GM18505 (cell line): ENCODE data around the gene CBX2.

Experiments used
- ATAC-seq: cut with Tn5 transposase; IDR thresholded peaks from one replicate; pipeline ENCODE4 v1.9.1; 2021; ENCODE audit not compliant: unreplicated experiment
- POLR2A ChIP-seq: IDR thresholded peaks from 4 replicates; pipeline ENCODE4 v1.6.1; 2011; ENCODE audit warnings: borderline replicate concordance; ENCODE audit not compliant: insufficient read depth, insufficient read length; ENCODE audit errors: extremely low read depth

The CBX2 gene

GRCh38 chr17:79737922-79738578, 39.9 kb upstream of the CBX2 start:
- no peak for ATAC-seq
- no peak for TF ChIP-seq POLR2A

DNA sequence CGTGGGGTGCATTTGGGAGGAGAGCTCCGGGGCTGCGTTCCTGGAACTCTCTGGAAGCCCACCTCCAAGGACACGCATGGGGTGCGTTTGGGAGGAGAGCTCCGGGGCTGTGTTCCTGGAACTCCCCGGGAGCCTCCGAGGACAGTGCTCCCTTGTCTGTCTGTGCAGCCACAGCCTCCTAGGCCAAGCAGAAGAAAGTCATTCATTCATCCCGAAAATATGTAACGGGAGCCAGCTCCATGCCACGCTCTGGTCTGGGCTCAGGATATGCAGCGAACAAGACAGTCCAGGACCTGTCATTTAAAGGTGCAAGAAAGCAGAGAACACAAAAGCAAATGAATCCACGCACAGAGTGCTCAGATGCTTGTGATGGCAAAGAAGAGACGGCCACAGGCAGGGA, 39.3 kb upstream of the CBX2 start:
- no peak for ATAC-seq
- TF ChIP-seq POLR2A = no peak

DNA sequence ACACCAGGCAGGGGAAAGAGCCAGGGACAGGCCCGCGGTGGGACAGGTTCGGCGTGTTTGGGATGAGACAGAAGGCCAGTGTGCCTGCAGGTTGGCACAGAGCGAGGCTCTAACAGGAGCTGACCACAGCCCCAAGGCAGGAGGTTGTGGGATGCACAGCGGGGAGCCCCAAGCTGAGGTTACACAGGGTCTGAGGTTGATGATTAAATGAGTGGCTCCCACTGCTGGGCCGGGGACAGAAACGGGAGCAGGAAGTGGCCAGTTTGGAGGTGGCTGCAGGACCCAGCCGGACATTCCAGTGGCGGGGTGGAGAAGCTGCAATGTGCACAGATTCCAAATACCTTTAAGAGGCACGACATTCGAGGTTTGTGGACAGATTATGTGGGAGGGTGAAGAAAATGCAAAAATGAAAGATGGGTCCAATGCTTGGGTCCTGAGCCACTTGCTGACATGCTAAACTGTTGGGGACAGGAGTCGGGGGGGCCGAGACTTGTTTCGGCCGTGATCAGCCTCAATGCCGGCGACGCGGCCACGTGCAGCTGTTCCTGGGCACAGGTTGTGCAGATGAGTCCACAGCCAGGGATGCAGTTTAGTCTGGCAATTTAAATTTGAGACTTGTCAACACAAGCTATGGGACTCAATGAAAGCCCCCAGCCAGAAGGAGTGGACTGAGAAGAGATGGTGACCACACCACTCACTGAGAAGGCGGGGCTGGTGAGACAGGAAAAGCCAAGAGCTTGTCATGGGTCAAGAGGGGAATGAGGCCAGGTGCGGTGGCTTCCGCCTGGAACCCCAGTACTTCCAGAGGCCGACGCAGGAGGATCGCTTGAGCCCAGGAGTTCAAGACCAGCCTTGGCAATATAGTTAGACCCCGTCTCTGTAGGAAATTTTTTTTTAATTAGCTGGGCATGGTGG, 38.5 kb upstream of the CBX2 start:
- ATAC-seq = no peak
- no peak for TF ChIP-seq POLR2A

- no peak for TF ChIP-seq POLR2A
- no peak for ATAC-seq
These were observed 37.5 kb upstream of the CBX2 start for GRCh38 chr17:79740413-79740812.

DNA sequence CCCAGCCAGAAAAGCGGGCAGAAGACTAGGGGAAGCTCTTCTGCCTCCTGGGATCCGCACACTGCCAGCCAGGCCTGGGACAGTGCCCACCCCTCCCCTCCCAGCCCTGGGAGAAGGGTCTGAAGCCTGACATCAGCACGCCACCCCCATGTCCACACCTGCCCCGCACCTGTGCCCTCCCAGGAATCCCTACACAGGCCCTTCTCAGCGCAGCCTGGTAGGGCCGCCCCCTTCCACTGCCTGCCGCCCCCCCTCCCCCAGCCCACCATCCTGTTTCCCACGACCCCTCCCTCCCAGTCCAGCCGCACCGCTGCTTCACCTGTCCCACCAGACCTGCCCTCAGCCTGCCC, 36.6 kb upstream of the CBX2 start:
- no peak for ATAC-seq
- TF ChIP-seq POLR2A = no peak

DNA sequence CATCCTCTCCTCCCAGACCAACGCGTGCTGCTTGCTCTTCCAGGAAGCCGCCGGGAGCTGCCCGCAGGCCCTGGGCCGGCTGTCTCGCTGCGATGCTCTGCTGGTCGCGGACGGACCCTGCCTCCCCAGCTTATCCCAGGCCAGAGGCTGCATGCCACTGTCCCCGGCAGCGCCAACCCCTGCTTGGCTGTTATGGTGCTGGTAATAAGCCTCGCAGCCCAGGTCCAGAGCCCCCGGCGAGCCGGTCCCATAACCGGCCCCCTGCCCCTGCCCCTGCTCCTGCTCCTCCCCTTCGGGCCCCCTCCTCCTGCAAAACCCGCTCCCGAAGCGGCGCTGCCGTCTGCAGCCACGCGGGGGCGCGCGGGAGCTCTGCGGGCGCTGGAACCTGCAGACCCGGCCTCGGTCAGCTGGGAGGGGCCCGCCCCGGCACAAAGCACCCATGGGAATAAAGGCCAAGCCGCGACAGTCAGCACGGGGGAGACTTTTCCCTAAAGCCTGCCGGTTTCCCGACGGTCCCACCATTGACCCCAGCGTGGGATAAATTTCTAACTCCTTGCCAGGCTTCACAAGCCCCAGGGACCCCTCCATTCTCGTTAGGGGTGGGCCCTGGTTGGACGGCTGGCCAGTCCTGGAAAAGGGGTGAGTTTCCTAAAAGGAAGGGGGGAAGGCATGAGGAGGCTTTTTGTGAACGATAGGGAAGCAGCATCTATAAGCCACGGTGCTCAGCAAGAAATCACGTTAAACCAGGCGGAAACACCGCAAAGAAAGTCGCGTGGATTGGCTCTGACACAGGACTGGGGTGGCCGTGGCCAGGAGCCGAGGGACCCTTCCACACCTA, 36.0 kb upstream of the CBX2 start:
- no peak for ATAC-seq

GRCh38 chr17:79742589-79742918, 35.4 kb upstream of the CBX2 start:
- ATAC-seq = no peak
- no peak for TF ChIP-seq POLR2A

More for the DNA sequence above, 36.0 kb upstream of the CBX2 start:
- no peak for TF ChIP-seq POLR2A

DNA sequence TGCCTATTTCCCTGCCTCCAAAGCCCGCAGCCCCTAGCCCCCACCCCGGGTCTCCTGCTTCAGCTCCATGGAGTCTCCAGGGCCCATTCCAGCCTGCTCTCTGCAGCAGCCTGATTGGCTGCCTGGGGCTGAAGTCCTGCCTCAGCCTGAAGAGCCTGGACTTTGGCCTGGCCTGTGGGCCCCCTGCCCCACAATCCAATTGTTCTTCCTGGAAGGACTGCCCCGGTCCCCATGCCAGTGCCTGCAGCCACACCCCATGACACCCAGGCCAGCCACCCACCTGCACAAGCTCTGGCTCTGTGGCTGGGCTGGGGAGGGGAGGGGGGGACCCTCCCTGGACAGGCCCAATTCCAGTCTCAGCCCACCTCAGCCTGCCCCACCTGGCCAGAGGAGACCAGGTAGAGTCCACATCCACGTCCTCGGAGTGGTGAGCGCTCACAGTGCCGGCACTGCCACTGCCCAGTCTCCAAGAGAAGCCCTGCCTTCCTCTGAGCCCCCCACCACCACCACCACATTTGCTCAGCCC, 34.9 kb upstream of the CBX2 start:
- TF ChIP-seq POLR2A = no peak
- ATAC-seq = no peak

DNA sequence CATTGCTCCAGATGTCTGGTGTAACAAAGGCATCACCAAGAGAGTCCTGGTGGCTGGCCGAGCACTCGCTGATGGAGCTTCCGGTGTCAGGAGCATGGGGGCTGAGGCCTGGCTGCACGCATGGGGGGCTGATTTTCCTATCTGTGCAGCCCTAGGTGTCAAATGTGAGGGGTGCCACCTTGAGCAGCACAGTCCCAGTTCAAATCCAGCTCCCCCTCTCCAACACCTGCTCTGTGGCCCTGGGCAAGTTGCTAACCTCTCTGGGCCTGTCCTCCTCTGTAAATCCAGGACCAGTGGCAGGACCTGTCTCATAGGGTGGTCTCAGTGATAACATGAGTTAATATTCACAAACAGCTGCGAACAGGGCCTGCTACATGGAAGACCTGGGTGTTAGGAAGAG, 34.3 kb upstream of the CBX2 start:
- TF ChIP-seq POLR2A = no peak
- ATAC-seq = no peak

GRCh38 chr17:79745641-79746105, 32.3 kb upstream of the CBX2 start:
- no peak for TF ChIP-seq POLR2A
- ATAC-seq = no peak

- TF ChIP-seq POLR2A = no peak
- ATAC-seq = no peak
These were observed 30.9 kb upstream of the CBX2 start for GRCh38 chr17:79746889-79747507.

- no peak for TF ChIP-seq POLR2A
These were observed 30.2 kb upstream of the CBX2 start for GRCh38 chr17:79747508-79748294.

More at GRCh38 chr17:79747508-79748294, 30.2 kb upstream of the CBX2 start:
- ATAC-seq = no peak
